ENCODE measurements around the gene ATP5F1C.

The ATP5F1C gene

GRCh38 chr10:7853226-7853842 is 65.4 kb downstream of the ATP5F1C start:
- DNase-seq (ENCODE audit: low read depth) = no peak

GRCh38 chr10:7853890-7854289 is 65.9 kb downstream of the ATP5F1C start:
- no peak for DNase-seq (ENCODE audit: low read depth)

GRCh38 chr10:7855205-7855604 is 67.2 kb downstream of the ATP5F1C start:
- no peak for DNase-seq (ENCODE audit: low read depth)

- DNase-seq (ENCODE audit: low read depth) = no peak
These were observed 68.7 kb downstream of the ATP5F1C start for GRCh38 chr10:7856678-7857077.

GRCh38 chr10:7857262-7857661 is 69.3 kb downstream of the ATP5F1C start:
- DNase-seq (ENCODE audit: low read depth) = no peak
